Activated T-helper 1 cell treated with anti-CD3 and anti-CD28 coated beads, Interleukin-12 subunit alpha, Interleukin-12 subunit beta, Interleukin-2, Interleukin-4 antibody, amounts not matched to agents 30 ng/mL and 10 ng/mL and 1 ng/mL, durations not matched to agents 14 hours and 24 hours and 36 hours (primary cell): ENCODE data around the gene TTC17. TPM values are rescaled to one million over a fixed set of nuclear protein-coding genes. Genes with fewer than 3 reads are reported as not detected.

ENCODE experiments used
- DNase-seq: peaks from one replicate; pipeline ENCODE4 v3.0.0; 2021; ENCODE audit warnings: low spot score
- H3K27ac Mint-ChIP-seq: one replicate; pipeline ENCODE4 v1.8.0; 2021; ENCODE audit warnings: mild to moderate bottlenecking, mixed read lengths
- H3K27me3 Mint-ChIP-seq: one replicate; pipeline ENCODE4 v1.8.0; 2022; ENCODE audit warnings: mild to moderate bottlenecking, moderate library complexity, mixed read lengths; ENCODE audit not compliant: insufficient read depth
- H3K36me3 Mint-ChIP-seq: one replicate; pipeline ENCODE4 v1.8.0; 2021; ENCODE audit warnings: low read depth, mixed read lengths
- H3K4me1 Mint-ChIP-seq: one replicate; pipeline ENCODE4 v1.8.0; 2021; ENCODE audit warnings: low read depth, mixed read lengths
- H3K4me3 Mint-ChIP-seq: one replicate; pipeline ENCODE4 v1.8.0; 2021; ENCODE audit warnings: mild to moderate bottlenecking, moderate library complexity, mixed read lengths
- H3K9me3 Mint-ChIP-seq: one replicate; pipeline ENCODE4 v1.8.0; 2021; ENCODE audit warnings: mixed read lengths
- intact Hi-C: fragments of 100-400 bp; cut with micrococcal nuclease; formaldehyde crosslinking; loops from one replicate; pipeline ENCODE4 v1.15.1; 2024
- total RNA-seq: library from RNA; stranded (reverse); gene quantifications from 2 replicates; pipeline ENCODE4 v1.2.3, GENCODE V29; 2022

Gene TTC17
- total RNA-seq, 1 donor from 2014 or later = 74.4 TPM

GRCh38 chr11:43497144-43497543 is 138.4 kb downstream of the TTC17 start:
- H3K4me1 Mint-ChIP-seq = no peaks in the 10 kb centered on the region
- peaks cover 13% of the 10 kb centered on the region for H3K36me3 Mint-ChIP-seq
- H3K27ac Mint-ChIP-seq = no peak overlapping the region
- H3K4me3 Mint-ChIP-seq = no peak overlapping the region
- no peak for DNase-seq
- intact Hi-C loops = no loop called here
- no peaks in the 10 kb centered on the region for H3K9me3 Mint-ChIP-seq
- no peaks in the 10 kb centered on the region for H3K27me3 Mint-ChIP-seq

DNA sequence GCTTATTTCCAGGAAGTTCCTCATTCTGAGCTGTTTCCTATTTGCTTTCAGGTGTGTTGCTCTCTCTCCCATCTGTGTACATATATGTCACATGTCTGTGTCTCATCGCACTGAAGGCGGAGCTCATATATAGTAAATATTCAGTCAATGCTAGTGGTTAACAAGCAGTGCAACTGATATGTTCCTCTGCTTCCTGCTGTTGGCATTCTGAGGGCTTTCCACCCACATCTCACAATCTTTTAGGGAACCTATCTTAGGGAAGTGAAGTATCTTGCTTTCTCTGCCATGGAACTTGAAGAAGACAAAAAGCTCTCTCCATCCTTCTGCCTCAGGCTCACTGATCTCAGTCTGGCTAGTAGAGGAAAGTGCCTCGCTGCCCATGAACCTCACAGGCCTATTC is 139.8 kb downstream of the TTC17 start:
- Mint-ChIP-seq H3K4me1 (no peaks in the 10 kb centered on the region), H3K9me3 (no peaks in the 10 kb centered on the region), H3K4me3 (no peak overlapping the region), H3K36me3 (peaks cover 4% of the 10 kb centered on the region), H3K27ac (no peak overlapping the region), H3K27me3 (no peaks in the 10 kb centered on the region)
- no peak for DNase-seq
- intact Hi-C loops = no loop called here

GRCh38 chr11:43503417-43503816 is 144.7 kb downstream of the TTC17 start:
- Mint-ChIP-seq H3K9me3 (no peaks in the 10 kb centered on the region), H3K4me1 (peaks cover 13% of the 10 kb centered on the region), H3K36me3 (no peaks in the 10 kb centered on the region), H3K4me3 (no peak overlapping the region), H3K27me3 (peaks cover 6% of the 10 kb centered on the region), H3K27ac (no peak overlapping the region)
- intact Hi-C loops = no loop called here
- DNase-seq = no peak

GRCh38 chr11:43504316-43504950 is 145.7 kb downstream of the TTC17 start:
- H3K4me3 Mint-ChIP-seq = no peak overlapping the region
- intact Hi-C loops = no loop called here
- peaks cover 18% of the 10 kb centered on the region for H3K4me1 Mint-ChIP-seq
- no peak for DNase-seq
- no peaks in the 10 kb centered on the region for H3K9me3 Mint-ChIP-seq
- H3K27ac Mint-ChIP-seq = no peak overlapping the region
- peaks cover 6% of the 10 kb centered on the region for H3K27me3 Mint-ChIP-seq
- no peaks in the 10 kb centered on the region for H3K36me3 Mint-ChIP-seq

- Mint-ChIP-seq H3K27me3 (peaks cover 6% of the 10 kb centered on the region), H3K4me3 (no peak overlapping the region), H3K36me3 (no peaks in the 10 kb centered on the region), H3K27ac (no peak overlapping the region), H3K9me3 (no peaks in the 10 kb centered on the region), H3K4me1 (peaks cover 18% of the 10 kb centered on the region)
- no peak for DNase-seq
- intact Hi-C loops = no loop called here
Observed at GRCh38 chr11:43505171-43505570, 146.5 kb downstream of the TTC17 start.

DNA sequence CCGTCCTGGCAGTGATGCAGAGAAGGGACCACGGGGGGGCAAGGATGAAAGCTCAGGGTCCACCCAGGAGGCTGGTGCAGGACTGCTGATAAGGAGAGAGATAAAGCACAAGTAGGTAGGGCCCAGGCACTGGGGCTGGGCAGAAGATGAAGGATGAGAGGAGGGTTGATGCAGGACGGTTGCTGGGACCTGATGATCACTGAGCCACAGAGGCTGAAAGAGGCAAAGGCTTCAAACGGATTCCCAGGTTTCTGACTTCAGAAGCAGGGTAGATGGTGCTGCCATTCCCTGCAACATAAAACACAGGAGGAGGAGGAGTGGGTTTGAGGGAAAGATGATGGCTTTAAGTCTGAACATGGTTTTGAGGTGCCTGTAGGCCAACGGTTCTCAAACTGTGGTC is 148.5 kb downstream of the TTC17 start:
- Mint-ChIP-seq H3K9me3 (peaks cover 3% of the 10 kb centered on the region), H3K4me3 (no peak overlapping the region), H3K4me1 (peaks cover 18% of the 10 kb centered on the region), H3K27me3 (peaks cover 6% of the 10 kb centered on the region), H3K36me3 (no peaks in the 10 kb centered on the region), H3K27ac (no peak overlapping the region)
- DNase-seq = no peak
- intact Hi-C loops = no loop called here

DNA sequence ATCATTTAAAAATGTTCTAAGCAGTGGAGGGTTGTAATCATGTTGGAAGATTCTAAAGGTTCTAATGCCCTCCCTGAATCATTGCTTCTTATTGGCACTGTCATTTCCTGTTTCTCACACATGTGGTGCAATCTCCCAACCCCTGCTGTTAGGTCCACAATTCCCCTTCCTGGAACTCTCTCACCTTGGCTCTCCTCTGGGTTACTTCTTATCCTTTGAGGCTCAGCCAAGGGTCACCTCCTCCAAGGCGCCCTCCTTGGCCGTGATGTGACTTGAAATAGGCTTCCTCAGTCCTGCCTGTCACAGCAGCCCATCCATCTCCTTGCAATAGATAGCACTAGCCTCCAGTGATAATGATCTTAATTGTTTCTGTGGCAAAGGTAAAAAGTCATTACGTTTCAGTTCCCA is 149.8 kb downstream of the TTC17 start:
- Mint-ChIP-seq H3K36me3 (no peaks in the 10 kb centered on the region), H3K27me3 (peaks cover 8% of the 10 kb centered on the region), H3K27ac (no peak overlapping the region), H3K4me3 (no peak overlapping the region), H3K9me3 (peaks cover 9% of the 10 kb centered on the region), H3K4me1 (peaks cover 18% of the 10 kb centered on the region)
- intact Hi-C loops = no loop called here
- no peak for DNase-seq

GRCh38 chr11:43511959-43512358 is 153.2 kb downstream of the TTC17 start:
- intact Hi-C loops = no loop called here
- no peak overlapping the region for H3K27ac Mint-ChIP-seq
- peaks cover 16% of the 10 kb centered on the region for H3K4me1 Mint-ChIP-seq

DNA sequence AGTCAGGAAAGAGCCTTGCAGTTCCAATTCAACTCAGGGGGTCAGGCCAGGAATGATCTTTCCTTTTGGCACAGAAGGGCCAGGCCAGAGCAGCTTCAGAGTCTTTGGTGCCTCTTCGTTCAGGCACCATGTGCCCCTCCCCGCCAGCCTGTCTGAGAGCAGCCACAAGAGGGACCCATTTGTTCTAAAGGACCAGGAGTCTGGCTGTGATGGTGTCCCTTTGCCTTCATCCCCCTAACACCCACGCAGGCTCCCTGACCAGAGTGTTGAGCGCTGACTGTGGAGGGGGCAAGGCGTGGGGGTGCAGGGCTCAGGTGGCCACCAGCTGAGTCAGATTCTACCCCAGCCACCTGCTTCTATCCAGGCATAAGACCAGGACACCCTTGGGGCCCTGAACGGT is 156.4 kb downstream of the TTC17 start:
- intact Hi-C loops = no loop called here
- Mint-ChIP-seq H3K27ac (no peak overlapping the region), H3K9me3 (peaks cover 10% of the 10 kb centered on the region)

More at GRCh38 chr11:43511959-43512358, 153.2 kb downstream of the TTC17 start:
- peaks cover 9% of the 10 kb centered on the region for H3K9me3 Mint-ChIP-seq
- no peaks in the 10 kb centered on the region for H3K36me3 Mint-ChIP-seq
- H3K4me3 Mint-ChIP-seq = no peak overlapping the region
- no peak for DNase-seq
- peaks cover 5% of the 10 kb centered on the region for H3K27me3 Mint-ChIP-seq

DNA sequence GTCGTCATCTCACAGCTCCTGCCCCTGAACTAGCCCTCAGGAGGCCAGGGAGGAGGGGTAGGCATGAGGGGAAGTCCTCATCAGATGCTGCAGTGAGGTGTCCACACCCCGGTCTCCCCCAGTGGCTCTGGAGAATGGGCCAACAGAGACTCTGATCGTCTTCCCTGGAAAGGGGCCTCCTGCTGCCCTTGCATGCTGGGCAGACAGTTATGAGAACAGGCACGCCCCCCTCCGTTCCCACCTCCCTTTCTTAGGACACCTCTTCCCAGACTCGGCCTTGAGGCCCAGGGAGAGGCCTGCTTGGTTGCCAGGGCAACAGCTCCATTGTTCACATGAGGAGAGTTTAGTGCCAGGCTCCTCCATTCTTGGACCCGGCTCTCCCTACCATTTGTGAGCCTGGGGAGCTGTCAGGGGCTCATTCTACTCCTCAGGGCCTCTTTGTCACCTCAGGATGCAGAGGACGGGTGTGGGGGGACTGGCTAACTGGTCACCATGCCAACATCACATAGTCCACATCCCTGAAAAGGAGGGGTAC is 157.7 kb downstream of the TTC17 start:
- Mint-ChIP-seq H3K36me3 (no peaks in the 10 kb centered on the region), H3K27me3 (peaks cover 2% of the 10 kb centered on the region), H3K4me3 (no peak overlapping the region), H3K4me1 (no peaks in the 10 kb centered on the region), H3K27ac (no peak overlapping the region), H3K9me3 (peaks cover 17% of the 10 kb centered on the region)
- no peak for DNase-seq
- intact Hi-C loops = no loop called here

More for the DNA sequence above, 156.4 kb downstream of the TTC17 start:
- no peak overlapping the region for H3K4me3 Mint-ChIP-seq
- H3K4me1 Mint-ChIP-seq = no peaks in the 10 kb centered on the region
- no peaks in the 10 kb centered on the region for H3K36me3 Mint-ChIP-seq
- H3K27me3 Mint-ChIP-seq = peaks cover 2% of the 10 kb centered on the region
- no peak for DNase-seq

- H3K36me3 Mint-ChIP-seq = no peaks in the 10 kb centered on the region
- H3K9me3 Mint-ChIP-seq = peaks cover 14% of the 10 kb centered on the region
- H3K27me3 Mint-ChIP-seq = peaks cover 2% of the 10 kb centered on the region
- H3K4me1 Mint-ChIP-seq = no peaks in the 10 kb centered on the region
- no peak overlapping the region for H3K27ac Mint-ChIP-seq
- DNase-seq = no peak
- H3K4me3 Mint-ChIP-seq = no peak overlapping the region
- intact Hi-C loops = no loop called here
Observed at GRCh38 chr11:43517518-43517917, 158.8 kb downstream of the TTC17 start.

- Mint-ChIP-seq H3K27me3 (no peaks in the 10 kb centered on the region), H3K4me3 (no peak overlapping the region), H3K9me3 (peaks cover 10% of the 10 kb centered on the region), H3K27ac (no peak overlapping the region), H3K36me3 (no peaks in the 10 kb centered on the region), H3K4me1 (no peaks in the 10 kb centered on the region)
- DNase-seq = no peak
- intact Hi-C loops = no loop called here
Observed at GRCh38 chr11:43518408-43519160, 159.9 kb downstream of the TTC17 start.

DNA sequence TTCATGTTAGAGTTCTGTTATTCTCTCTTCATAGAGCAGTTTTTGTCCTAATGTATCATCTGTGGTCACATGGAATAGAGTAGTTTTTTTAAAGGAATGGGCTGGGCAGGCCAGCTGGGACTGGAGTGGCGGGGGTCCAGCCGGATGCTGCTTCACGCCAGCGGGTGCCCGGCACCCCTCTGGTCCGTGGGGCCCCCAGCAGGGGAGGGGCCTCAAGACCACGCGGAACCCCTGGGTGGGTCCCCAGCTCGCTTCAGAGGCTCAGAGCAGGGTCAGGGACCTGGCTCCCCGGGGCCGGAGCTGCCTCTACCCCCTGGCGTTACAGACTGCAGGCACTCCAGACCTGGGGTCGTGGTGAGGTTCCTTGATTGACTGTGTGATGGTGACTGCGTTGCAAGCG is 162.8 kb downstream of the TTC17 start:
- H3K27me3 Mint-ChIP-seq = no peaks in the 10 kb centered on the region
- H3K36me3 Mint-ChIP-seq = no peaks in the 10 kb centered on the region
- no peak overlapping the region for H3K4me3 Mint-ChIP-seq
- H3K9me3 Mint-ChIP-seq = peaks cover 10% of the 10 kb centered on the region
- intact Hi-C loops = no loop called here
- H3K27ac Mint-ChIP-seq = no peak overlapping the region
- H3K4me1 Mint-ChIP-seq = no peaks in the 10 kb centered on the region
- DNase-seq = no peak
